Measurements from ENCODE around the gene TSSK3. TPM values are rescaled to one million over a fixed set of nuclear protein-coding genes. Genes with fewer than 3 reads are reported as not detected.

The TSSK3 gene
- total RNA-seq, 1 experiment from 2014 or later = 2.9 TPM

DNA sequence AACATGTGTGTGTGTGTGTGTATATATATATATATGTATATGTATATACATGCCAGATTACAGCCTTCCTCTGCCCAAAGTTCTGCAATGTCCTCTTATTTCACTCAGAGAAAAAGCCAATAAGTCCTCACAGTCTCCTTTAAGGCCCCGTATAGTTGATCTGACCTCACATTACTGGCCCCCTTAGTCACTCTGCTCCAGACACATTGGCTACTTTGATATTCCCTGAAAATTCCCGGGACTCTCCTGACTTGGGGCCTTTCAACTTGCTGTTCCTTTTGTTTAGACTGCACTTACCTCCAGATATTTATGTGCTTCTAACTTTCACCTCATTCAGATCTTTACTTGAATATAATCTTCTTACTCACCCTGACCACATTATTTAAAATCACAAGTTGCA lies 36.1 kb downstream of the TSSK3 start (continued):
- TF ChIP-seq, protein P1, sequence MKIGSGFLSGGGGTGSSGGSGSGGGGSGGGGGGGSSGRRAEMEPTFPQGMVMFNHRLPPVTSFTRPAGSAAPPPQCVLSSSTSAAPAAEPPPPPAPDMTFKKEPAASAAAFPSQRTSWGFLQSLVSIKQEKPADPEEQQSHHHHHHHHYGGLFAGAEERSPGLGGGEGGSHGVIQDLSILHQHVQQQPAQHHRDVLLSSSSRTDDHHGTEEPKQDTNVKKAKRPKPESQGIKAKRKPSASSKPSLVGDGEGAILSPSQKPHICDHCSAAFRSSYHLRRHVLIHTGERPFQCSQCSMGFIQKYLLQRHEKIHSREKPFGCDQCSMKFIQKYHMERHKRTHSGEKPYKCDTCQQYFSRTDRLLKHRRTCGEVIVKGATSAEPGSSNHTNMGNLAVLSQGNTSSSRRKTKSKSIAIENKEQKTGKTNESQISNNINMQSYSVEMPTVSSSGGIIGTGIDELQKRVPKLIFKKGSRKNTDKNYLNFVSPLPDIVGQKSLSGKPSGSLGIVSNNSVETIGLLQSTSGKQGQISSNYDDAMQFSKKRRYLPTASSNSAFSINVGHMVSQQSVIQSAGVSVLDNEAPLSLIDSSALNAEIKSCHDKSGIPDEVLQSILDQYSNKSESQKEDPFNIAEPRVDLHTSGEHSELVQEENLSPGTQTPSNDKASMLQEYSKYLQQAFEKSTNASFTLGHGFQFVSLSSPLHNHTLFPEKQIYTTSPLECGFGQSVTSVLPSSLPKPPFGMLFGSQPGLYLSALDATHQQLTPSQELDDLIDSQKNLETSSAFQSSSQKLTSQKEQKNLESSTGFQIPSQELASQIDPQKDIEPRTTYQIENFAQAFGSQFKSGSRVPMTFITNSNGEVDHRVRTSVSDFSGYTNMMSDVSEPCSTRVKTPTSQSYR (CRISPR knock-in tag; IDR thresholded peaks at IDR 0.05) = no peak
- TF ChIP-seq, protein P2, sequence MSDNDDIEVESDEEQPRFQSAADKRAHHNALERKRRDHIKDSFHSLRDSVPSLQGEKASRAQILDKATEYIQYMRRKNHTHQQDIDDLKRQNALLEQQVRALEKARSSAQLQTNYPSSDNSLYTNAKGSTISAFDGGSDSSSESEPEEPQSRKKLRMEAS (CRISPR knock-in tag; IDR thresholded peaks at IDR 0.05) = no peak

DNA sequence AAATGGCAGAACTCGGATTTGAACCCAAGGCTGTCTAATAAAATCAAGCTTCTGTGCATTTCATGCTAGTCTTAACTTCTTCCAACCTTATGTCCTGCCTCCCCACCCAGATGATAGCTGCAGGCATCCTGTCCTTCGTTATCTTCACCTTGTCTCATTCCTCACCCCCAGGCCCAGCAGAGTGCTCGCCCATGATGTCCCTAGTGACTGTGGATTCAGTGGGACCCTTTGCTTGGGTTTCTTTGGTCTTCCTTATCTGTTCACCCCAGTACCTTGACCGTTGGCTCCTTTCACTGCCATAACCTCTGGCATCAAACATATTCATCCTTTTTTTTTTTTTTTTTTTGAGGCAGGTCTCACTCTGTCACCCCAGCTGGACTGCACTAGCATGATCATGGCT lies 37.5 kb downstream of the TSSK3 start:
- H3K27me3 Mint-ChIP-seq (ENCODE audit: low read depth) = no peaks in the 10 kb centered on the region
- ChIA-PET POLR2A (no interaction called here), CTCF (interaction anchor here (0.6 to 2.6 kb wide), 7 partner anchors 69 to 373 kb away, joined by 3 to 21 read pairs (median 5); no protein-coding TSS in a partner anchor)
- TF ChIP-seq, protein P3, sequence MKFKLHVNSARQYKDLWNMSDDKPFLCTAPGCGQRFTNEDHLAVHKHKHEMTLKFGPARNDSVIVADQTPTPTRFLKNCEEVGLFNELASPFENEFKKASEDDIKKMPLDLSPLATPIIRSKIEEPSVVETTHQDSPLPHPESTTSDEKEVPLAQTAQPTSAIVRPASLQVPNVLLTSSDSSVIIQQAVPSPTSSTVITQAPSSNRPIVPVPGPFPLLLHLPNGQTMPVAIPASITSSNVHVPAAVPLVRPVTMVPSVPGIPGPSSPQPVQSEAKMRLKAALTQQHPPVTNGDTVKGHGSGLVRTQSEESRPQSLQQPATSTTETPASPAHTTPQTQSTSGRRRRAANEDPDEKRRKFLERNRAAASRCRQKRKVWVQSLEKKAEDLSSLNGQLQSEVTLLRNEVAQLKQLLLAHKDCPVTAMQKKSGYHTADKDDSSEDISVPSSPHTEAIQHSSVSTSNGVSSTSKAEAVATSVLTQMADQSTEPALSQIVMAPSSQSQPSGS (CRISPR knock-in tag; IDR thresholded peaks at IDR 0.05; ENCODE audit: borderline replicate concordance, low read depth) = no peak
- TF ChIP-seq, protein P4, sequence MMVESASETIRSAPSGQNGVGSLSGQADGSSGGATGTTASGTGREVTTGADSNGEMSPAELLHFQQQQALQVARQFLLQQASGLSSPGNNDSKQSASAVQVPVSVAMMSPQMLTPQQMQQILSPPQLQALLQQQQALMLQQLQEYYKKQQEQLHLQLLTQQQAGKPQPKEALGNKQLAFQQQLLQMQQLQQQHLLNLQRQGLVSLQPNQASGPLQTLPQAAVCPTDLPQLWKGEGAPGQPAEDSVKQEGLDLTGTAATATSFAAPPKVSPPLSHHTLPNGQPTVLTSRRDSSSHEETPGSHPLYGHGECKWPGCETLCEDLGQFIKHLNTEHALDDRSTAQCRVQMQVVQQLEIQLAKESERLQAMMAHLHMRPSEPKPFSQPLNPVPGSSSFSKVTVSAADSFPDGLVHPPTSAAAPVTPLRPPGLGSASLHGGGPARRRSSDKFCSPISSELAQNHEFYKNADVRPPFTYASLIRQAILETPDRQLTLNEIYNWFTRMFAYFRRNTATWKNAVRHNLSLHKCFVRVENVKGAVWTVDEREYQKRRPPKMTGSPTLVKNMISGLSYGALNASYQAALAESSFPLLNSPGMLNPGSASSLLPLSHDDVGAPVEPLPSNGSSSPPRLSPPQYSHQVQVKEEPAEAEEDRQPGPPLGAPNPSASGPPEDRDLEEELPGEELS (CRISPR knock-in tag; IDR thresholded peaks at IDR 0.05) = no peak
- TF ChIP-seq, protein P5, sequence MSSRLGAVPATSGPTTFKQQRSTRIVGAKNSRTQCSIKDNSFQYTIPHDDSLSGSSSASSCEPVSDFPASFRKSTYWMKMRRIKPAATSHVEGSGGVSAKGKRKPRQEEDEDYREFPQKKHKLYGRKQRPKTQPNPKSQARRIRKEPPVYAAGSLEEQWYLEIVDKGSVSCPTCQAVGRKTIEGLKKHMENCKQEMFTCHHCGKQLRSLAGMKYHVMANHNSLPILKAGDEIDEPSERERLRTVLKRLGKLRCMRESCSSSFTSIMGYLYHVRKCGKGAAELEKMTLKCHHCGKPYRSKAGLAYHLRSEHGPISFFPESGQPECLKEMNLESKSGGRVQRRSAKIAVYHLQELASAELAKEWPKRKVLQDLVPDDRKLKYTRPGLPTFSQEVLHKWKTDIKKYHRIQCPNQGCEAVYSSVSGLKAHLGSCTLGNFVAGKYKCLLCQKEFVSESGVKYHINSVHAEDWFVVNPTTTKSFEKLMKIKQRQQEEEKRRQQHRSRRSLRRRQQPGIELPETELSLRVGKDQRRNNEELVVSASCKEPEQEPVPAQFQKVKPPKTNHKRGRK (CRISPR knock-in tag; IDR thresholded peaks at IDR 0.05; ENCODE audit: borderline replicate concordance) = no peak
- TF ChIP-seq, protein P6, sequence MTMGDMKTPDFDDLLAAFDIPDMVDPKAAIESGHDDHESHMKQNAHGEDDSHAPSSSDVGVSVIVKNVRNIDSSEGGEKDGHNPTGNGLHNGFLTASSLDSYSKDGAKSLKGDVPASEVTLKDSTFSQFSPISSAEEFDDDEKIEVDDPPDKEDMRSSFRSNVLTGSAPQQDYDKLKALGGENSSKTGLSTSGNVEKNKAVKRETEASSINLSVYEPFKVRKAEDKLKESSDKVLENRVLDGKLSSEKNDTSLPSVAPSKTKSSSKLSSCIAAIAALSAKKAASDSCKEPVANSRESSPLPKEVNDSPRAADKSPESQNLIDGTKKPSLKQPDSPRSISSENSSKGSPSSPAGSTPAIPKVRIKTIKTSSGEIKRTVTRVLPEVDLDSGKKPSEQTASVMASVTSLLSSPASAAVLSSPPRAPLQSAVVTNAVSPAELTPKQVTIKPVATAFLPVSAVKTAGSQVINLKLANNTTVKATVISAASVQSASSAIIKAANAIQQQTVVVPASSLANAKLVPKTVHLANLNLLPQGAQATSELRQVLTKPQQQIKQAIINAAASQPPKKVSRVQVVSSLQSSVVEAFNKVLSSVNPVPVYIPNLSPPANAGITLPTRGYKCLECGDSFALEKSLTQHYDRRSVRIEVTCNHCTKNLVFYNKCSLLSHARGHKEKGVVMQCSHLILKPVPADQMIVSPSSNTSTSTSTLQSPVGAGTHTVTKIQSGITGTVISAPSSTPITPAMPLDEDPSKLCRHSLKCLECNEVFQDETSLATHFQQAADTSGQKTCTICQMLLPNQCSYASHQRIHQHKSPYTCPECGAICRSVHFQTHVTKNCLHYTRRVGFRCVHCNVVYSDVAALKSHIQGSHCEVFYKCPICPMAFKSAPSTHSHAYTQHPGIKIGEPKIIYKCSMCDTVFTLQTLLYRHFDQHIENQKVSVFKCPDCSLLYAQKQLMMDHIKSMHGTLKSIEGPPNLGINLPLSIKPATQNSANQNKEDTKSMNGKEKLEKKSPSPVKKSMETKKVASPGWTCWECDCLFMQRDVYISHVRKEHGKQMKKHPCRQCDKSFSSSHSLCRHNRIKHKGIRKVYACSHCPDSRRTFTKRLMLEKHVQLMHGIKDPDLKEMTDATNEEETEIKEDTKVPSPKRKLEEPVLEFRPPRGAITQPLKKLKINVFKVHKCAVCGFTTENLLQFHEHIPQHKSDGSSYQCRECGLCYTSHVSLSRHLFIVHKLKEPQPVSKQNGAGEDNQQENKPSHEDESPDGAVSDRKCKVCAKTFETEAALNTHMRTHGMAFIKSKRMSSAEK (CRISPR knock-in tag; IDR thresholded peaks at IDR 0.05; ENCODE audit: borderline replicate concordance) = no peak
- no peak for TF ChIP-seq FOXP1 (CRISPR knock-in tag; IDR thresholded peaks at IDR 0.05; ENCODE audit: borderline replicate concordance)
- H3K4me3 Mint-ChIP-seq = no peak overlapping the region
- no peak for DNase-seq (ENCODE audit: low spot score)
- peaks cover 10% of the 10 kb centered on the region for H3K9me3 Mint-ChIP-seq
- H3K4me1 Mint-ChIP-seq = peaks cover 4% of the 10 kb centered on the region; the same call in 1 of the 2 replicates
- no peak overlapping the region for H3K27ac Mint-ChIP-seq
- peaks cover 12% of the 10 kb centered on the region for H3K36me3 Mint-ChIP-seq
- no peak for ATAC-seq
